ENCODE data around the gene STYXL2.

Gene STYXL2

DNA sequence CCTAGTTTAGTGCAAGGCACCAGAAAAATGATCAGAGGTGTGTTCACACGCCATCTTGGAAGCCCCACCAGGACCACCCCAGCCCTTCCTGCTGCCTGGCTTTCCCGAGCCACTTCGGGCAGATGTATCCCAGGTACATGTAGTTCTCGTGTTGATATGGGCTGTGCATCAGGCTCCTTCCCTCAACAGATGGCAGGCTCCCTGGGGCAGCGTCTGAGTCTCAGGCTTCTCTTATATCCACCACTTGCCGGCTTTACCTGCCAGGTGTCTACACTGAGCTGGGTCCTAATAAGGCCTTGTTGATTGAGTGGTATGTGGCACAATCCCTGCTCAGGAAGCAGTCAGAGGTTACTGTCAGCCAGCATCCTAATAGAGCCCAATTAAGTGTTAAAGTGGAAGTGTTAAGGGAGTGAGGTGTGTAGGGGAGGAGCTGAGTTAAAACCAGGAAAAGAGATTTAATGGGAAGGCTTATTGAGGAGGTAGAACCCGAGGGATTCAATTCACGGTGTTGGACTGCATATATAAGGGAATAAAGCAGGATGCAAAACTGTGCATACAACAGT, 12.2 kb upstream of the STYXL2 start:
- FAIRE-seq = no peak

DNA sequence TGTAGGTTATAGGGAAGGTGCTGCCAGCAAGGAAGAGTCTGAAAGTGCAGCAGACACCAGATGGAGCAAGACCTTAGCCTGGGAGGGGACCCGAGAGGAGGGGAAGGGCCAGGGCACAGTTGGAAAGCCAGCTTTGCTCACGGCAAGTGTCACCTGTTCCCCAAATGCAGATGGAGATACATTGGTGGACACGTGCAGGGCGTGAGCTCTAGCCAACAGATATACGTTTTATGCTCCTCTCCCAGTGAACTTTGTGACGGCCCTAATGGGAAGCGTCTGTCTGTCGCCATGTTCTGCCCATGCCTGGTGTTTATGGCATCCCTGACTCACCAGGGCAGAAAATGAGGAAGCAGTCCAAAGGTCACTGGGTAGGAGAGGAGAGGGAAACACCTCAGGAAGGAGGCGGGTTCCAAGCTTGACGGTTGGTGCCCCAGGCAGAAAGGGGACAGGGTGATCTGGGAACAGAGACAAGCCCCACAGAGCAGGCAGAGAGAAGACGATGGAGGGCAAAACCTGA, 11.3 kb upstream of the STYXL2 start:
- FAIRE-seq = no peak

DNA sequence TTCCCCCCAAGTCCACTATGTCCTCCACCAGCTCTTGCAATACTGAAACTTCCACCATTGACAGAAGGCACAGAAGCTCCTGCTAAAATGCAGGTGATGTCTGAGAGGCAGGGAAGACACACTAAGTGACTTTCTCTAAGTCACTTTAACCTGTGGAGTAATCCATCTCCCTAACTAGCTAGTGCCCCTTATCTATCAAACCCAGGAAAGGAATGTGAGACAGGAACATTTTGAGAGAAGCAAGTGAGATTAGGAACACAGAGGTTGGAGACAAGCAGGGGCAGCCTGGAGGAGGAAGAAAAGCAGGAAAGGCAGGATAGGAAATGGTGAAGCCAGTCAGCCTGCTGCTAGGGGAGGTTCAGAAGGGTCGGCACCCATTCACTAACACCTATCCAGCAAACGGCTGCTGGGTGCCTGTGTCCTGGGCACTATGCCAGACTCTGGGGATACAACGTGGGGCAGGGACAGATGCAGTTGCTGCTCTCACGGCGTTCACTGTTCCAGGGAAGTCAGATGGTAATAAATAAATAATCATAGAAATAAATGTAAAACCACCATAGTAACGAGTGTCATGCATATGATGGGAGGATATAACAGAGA, 10.7 kb upstream of the STYXL2 start:
- no peak for FAIRE-seq

DNA sequence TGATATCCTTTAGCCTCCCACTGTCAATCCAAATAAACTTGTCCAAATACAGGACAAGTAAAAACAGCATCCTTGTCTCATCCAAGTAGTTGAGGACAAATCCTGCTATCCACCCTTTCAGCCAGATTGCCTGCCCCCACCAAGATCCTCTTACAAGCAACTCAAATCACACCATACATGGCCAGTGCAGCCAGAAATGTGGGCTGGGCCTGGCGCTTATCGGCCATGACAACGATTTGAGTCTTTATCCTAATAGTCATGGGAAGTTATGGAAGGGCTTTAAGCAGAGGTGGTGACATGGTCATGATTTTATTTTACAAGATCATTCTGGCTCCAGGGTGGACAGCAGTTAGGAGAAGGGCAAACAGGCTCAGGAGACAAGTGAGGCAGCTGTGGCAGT, 10.0 kb upstream of the STYXL2 start:
- FAIRE-seq = no peak

DNA sequence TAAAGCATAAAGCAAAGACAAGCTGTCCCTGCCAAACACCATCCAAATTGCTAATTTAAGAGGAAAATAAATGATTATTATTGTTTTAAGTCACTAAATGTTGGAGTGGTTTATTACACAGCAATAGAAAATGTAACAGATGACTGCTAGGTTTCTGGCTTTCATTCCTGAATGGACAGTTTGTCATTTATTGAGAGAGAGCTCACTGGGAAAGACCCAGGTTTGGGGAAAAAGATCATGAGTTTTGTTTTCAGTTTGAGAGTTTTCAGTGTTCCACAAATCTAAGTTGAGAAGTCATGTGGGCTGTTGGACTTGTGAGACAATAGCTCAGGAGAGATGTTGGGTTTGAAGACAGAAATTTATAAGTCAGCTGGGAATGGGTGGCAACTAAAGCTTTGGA, 9.1 kb upstream of the STYXL2 start:
- no peak for FAIRE-seq

DNA sequence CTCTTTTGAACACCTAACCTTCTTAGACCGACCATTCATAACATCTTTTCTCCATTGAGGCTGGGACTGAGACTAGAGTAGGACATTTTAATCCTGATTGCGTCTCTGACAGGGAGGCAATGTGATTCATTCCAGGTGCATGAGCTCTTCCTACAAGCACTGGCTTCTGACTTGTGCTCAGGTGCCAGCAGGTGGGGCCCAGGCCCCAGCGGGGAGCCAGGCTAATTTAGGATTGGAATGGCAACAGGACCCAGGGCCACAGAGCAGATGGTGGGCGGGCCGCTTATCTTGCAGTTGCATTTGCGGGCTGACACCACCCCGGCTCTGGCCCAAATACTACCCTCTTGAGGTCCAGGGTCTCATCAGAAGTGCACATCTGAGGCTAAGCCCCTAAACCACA, 7.8 kb upstream of the STYXL2 start:
- no peak for FAIRE-seq

DNA sequence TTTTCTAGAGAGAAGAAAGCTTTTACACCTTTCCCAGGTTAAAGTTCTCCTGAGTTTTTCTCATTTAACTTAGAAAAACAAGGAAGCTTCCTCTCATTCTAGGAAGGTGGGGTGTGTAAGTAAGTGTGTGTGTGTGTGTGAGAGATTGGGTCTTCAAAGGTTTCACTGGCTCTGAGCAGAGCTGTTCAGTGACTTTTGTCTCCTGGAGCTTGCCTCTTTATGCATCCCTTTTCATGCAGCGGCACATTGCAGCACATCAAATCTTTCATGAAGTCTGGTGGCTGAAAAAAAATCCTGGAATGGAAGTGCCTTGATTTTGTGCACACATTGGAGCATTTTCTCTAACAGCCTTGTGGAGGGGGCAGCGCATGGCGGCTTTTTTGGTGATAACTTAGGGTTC, 7.1 kb upstream of the STYXL2 start:
- FAIRE-seq = no peak

DNA sequence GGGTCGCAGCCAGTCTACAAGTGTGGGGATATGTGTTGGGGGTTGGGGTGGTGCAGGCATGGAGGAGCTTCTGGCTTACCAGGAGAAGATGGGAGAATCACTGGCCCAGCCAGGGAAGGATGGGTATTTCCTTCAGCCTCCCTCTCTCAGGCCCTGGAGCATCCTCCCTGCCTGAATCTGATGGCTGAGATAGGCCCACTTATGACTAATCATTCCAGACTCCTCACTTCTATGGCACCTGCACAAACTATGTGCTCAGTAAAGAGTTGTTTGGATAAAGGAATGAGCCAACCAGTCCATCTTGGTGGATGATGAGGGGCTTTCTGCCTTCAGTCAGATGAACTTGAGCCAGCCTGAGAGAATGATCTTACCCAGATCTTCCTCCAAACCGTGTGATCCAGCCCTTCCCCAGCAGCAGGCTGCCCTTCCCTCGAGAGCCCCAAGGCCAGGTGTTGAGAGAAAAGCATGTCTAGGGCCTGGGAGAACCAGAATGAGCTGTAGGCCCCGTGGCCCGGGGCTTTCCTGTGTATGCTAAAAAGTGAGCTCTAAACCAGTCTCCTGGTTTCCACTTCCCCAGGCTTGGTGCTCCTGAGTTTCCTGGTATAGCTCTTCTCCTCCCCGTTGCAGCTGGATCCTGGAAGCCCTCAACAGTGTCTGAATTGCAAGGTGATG, 5.0 kb upstream of the STYXL2 start:
- FAIRE-seq = no peak

DNA sequence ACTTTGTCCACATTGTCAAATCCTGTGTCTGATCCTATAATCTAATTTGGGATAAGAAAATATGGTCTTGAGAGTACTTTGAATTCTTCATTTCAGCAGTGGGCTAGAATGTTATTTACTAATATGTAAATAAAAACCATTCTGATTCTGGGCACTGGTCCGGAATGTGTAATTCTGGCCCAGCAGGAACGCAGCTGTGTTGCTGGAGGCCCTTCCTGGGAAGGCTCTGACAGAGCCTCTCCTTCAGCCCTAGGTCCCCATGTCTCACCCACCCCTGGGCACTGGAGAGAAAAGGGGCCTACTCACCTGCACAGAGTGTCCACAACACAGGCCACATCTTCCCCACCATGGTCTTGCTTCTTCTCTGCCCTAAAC, 3.9 kb upstream of the STYXL2 start:
- FAIRE-seq = no peak

DNA sequence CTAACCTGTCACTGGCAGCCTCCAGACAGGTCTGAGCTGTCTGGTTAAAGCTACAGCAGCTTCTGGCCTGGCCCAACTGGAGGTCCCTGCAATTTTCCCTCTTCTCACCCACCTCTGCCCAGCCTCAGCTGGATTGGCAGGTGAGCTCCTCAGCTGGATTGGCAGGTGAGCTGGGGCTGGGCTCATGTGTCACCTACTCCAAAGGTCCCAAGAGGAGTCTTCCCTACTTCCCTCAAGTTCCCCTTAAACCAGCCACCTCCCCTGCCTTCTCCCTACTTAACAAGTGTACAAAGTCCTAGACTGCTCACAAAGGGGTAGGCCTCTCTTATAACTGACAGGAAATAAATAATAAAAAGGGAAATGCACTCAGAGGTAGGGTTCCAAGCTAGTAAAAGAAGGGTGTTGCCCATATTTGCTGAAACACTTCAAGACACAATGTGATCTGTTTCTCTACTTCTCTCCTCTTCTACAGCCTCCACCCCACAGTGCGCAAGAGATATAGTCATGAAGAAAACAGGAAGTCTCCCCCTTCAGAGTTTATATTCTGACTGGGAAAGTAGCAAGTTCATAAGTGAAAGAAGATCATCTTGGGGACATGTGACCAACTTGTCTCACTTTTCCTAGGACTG, 3.4 kb upstream of the STYXL2 start, which contains the start of gene GPA33:
TSS of gene GPA33 (minus strand) at position 64 of the 629 bp plus-strand sequence. CDS start 90 bp downstream, outside the sequence.
- FAIRE-seq = no peak

DNA sequence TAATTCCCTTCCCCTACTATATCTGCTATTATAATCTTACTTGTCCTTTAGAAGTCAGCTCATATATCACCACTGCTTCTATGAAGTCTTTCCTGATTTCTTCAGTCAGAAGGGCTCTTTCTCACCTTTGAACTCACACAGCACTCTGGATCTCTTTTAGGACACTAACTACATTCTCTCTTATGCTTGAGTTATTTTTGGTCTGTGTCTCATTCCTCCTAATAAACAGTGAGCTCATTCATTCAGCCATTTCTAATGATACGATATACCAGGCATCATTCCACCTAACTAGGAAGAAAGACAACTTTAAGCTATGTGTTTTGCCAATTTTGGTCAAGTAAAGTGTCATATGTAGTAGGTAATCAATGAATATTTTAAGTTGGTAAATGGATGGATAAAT, 1.2 kb upstream of the STYXL2 start:
- no peak for FAIRE-seq

DNA sequence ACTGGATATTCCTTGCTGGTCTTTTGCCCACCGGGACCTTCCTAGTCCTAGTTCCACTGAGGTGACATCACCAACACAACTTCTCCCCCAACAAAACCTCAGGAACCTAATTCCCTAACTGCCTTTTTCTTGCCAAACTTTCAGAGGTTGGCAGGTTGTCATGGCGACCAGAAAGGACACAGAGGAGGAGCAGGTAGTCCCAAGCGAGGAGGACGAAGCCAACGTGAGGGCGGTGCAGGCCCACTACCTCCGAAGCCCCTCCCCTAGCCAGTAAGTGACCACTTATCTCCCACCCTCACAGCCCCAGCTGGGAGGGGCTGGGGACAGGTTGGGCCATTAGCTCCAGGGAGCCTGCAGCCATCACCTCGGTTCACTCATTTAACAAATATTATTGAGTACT, 815 bp downstream of the STYXL2 start:
- FAIRE-seq = no peak

DNA sequence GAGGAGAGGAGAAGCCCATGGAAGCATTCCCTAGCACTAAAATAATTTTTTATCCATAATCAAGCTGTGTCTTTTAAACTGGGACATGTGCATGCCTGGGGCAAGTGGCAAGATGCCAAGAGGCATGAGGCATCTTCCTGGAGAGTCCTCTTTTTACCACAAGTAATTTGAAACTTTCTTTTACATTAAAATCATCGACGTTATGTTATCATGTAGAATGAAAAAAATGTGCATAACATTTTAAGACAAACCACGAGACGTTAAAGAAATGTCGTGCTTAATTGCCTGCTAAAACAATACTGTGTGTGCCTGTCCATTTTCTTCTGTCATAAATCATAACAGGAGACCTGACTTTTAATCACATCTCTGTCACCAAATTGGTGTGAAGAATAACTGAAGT, 1.5 kb downstream of the STYXL2 start:
- no peak for FAIRE-seq

DNA sequence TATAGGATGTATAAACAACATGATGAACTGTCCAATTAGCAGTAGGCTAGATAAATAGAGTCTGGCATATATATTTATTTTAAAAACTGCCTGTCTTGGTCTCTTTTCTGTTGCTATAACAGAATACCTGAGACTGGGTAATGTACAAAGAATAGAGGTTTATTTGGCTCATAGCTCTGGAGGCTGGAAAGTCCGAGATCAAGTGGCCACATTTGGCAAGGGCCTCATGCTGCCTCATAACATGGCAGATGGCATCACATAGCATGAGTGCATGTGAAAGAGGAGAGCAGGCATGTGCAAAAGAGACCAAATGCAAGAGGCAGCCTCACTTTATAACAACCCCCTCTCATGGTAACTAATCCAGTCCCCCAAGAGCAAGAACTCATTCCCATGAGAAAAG, 6.0 kb downstream of the STYXL2 start:
- no peak for FAIRE-seq

DNA sequence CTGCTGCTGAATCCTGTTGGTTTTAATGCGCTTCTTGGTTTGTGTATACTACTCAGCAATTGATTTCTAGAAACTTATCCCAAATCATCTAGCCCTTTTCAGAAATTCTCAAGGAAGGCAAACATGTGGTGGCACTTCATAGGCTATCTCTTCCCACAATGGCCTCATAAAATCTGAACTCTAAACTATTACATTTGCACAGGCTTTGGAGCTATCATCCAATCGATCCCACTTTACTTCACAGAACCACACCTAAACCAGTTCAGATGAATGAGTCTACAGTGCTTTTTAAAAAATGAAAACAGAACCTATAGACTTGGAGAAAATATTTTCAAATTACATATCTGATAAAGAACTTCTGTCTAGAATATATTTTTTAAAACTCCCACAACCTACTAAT, 6.9 kb downstream of the STYXL2 start:
- no peak for FAIRE-seq

DNA sequence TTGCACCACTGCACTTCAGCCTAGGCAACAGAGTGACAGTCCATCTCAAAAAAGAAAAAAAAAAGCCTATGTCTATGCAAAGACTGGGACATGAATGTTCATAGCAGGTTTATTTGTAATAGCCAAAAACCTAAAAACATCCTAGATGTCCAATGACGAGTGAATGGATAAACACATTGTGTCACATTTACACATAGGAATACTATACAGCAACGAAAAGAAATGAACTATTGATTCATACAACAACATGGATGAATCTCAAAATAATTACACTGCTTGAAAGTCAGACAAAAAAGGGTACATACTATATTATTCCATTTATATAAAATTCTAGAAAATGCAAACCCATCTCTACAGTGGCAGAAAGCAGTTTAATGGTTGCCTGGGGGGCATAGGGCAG, 7.9 kb downstream of the STYXL2 start:
- FAIRE-seq = no peak

DNA sequence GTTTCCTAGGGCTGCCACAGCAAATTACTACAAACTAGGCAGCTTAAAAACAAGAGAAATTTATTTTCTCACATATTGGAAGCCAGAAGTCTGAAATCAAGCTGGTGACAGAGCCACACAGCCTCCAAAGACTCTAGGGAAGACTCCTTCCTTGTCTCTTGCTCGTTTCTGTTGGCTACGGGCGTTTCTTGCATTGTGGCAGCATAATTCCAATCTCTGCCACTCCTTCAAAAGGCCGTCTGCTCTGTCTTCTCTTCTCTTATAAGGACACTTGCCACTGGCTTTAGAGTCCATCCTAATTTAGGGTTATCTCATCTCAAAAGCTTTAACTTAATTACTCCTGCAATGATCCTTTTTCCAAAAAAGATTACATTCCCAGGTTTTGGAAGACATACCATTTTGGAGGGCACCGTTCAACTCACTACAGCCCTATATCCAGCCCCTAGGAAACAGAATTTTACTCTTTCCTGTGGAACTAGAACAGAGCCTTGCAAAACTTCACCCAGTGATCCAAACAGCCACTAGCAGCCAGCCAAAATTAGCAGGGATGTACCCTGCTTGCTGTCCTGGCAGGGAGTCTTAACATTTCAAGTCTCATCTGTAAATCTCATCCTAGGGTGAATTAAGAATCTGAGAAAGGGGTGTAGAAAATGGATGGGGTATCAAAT, 9.2 kb downstream of the STYXL2 start:
- FAIRE-seq = no peak

DNA sequence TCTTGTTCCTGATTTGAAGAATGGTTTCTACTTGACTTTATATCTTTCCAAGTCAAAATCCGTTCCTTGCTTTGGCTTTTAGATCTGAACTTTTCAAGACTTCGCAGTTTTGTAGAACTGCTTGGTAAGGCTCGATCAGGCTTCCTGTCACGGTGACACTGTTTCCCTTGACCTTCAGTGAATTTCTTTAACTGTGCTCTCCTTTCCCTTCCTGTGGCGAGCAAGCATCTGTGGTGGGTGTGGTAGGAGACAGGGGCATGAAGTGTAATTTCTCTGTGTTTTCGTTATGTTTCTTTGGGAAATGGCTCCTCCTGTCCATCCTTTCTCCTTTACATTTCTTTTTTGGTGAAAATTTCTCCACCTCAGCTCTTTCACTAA, 10.4 kb downstream of the STYXL2 start:
- FAIRE-seq = no peak

DNA sequence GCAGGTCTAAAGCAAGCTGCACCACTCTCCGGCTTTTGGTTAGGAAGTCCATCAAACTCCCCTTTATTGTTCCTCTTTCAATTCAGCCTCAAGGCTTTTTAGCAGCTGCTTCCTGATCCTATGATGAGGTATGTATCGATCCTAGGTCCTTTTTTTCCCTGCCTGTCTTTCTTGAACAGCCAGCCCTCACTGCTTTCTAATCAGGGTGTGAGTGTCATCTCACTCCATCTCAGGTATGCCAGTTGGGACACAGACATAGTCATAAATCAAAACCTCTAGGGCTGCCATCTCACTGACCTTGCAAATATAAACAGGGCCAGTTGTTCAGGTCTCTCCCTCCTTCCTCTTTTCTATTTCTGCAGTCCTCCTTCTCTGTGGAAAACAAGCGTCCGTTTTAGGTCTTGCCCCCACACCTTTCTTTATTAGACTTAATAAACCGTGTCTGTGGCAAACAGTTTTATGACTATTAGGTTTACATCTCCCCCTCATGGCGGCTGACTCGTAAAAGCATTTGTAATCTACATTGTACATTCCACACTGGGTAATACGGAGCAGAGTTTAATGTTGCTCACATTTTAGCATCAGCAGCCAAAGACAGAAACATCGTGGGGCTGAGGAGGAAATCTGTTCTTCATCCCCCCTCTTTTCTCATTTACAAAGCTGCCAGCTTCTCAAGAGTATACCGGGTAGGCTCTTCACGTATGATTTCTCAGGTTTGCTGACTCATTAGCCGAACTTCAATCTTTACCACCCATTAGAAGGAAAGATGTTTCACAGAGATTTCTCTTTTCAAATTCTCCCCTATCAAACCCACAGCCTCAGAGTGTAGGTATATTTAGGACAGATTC, 11.6 kb downstream of the STYXL2 start:
- no peak for FAIRE-seq

DNA sequence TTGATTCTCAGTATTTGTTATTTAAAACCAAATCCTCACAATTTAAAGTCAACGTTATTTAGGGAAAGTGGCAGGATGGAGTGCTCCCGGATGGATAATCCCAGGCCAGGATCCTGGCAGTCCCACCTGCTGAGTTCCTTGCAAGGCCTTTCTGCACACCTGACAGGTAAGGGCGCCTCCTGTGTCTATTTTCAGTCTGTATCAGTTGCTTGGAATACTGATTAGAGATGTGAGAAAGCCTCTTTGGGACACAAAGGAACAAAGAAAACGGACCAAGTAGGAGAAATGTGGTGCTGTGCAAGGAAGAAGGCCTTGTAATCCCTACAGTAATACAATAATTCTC, 12.2 kb downstream of the STYXL2 start:
- FAIRE-seq = no peak

DNA sequence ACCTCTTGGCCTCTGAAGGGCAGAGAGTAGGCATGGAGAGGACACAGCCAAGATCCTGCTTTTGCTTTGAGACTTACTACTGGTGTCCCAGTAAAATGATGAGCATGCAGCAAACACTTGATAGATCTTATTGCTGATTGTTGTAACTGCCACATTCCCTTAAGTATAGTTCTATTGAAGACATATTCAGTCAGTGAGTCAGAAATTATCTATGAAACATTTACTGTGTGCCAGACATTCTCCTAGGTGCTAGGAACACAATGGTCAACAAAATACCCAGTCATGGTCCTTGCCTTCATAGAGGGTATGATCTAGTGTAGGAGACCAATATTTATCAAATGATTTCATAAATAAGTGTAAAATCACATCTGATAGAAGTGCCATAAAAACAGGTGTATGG, 13.6 kb downstream of the STYXL2 start:
- FAIRE-seq = no peak

DNA sequence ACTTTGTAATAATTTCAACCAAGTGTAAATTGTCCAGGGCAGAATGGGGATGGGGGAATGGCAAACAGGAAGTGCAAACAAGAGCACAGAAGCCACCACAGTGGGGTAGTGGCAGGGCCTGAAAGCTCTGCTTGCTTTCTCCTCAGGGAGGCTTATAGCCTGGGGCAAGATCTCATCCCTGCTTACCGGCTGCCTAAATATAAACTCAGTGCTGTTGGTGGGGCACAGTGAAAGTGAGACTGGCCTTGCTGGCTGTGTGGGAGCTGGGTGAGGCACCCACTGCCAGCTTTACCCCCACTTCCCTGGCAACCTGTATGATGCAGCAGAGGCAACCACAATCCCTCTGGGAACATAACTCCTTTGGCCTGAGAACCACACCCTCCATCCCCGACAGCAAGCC, 15.2 kb downstream of the STYXL2 start:
- no peak for FAIRE-seq

DNA sequence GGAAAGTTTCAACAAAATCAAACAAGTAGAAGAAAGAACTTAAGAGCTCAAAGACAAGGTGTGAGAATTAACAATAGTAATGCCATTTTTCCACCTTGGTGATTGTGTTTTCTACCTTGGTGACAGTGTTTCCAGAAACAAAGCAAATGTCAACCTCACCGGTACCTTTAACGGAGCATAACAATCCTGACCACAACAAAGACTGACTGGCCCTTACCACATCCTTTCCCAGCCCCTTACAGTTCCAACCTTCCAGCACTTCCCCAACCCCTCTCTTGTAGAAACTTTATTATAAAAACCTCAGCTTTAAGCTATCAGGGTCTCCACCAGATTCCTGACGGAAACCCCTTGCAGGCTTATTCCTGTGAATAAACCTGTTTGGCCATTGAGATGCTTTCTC, 16.7 kb downstream of the STYXL2 start:
- FAIRE-seq = no peak
